ENCODE measurements around the gene ZMYM4. TPM values are rescaled to one million over a fixed set of nuclear protein-coding genes. Genes with fewer than 3 reads are reported as not detected.
A peak's percentile ranks its signal among the peaks of the same experiment; 100 is the strongest.

ZMYM4 gene
- total RNA-seq, 2 donors from 2014 or later, result 131 to 153 TPM

DNA sequence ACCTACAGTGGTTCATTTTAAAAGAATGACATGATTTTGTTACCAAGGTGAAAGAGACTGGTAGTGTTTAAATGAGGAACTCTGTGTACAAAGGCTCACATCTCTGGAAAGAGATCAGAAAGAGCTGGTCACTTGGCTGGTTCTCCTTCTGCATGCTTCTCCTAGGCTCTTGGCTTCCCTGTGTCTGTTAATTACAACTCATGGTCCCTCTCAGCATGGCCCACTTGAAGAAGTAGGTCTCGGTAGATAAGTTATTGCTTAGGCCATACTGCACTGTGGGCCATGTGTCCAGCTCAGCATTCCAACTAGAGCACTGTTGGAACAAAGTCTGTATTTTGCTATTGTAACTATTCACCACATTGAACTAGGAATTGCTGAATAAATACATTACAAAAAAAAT lies 197.6 kb downstream of the ZMYM4 start:
- Histone ChIP-seq H3K9ac (ENCODE audit: extremely low read depth, low read length, poor library complexity, severe bottlenecking) (no peak overlapping the region), H3K36me3 (ENCODE audit: control insufficient read depth, insufficient read depth, low read length) (peaks cover 87% of the 10 kb centered on the region), H3K4me3 (ENCODE audit: low read length) (no peak overlapping the region), H3K27ac (ENCODE audit: low read depth, low read length) (no peak overlapping the region), H3K4me1 (ENCODE audit: control insufficient read depth, insufficient read depth, low read length) (no peaks in the 10 kb centered on the region), H3K27me3 (ENCODE audit: control insufficient read depth, insufficient read depth, low read length, poor library complexity, severe bottlenecking) (no peaks in the 10 kb centered on the region), H3K9me3 (ENCODE audit: control insufficient read depth, low read length) (peaks cover 31% of the 10 kb centered on the region)
- WGBS, 2 experiments (ENCODE audit: insufficient coverage in 1 of 2, insufficient read length in 1 of 2), result 100% methylated on average over 1 of the region's 1 CpG
- Mint-ChIP-seq H3K36me3 (ENCODE audit: low read depth) (peaks cover 81% of the 10 kb centered on the region), H3K9me3 (peaks cover 34% of the 10 kb centered on the region), H3K4me3 (no peak overlapping the region), H3K27me3 (ENCODE audit: insufficient read depth) (no peaks in the 10 kb centered on the region), H3K27ac (no peak overlapping the region), H3K4me1 (peaks cover 5% of the 10 kb centered on the region)
- no peak for DNase-seq
- TF ChIP-seq, protein P1, sequence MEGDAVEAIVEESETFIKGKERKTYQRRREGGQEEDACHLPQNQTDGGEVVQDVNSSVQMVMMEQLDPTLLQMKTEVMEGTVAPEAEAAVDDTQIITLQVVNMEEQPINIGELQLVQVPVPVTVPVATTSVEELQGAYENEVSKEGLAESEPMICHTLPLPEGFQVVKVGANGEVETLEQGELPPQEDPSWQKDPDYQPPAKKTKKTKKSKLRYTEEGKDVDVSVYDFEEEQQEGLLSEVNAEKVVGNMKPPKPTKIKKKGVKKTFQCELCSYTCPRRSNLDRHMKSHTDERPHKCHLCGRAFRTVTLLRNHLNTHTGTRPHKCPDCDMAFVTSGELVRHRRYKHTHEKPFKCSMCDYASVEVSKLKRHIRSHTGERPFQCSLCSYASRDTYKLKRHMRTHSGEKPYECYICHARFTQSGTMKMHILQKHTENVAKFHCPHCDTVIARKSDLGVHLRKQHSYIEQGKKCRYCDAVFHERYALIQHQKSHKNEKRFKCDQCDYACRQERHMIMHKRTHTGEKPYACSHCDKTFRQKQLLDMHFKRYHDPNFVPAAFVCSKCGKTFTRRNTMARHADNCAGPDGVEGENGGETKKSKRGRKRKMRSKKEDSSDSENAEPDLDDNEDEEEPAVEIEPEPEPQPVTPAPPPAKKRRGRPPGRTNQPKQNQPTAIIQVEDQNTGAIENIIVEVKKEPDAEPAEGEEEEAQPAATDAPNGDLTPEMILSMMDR (conservative IDR thresholded peaks at IDR 0.05), result no peak

DNA sequence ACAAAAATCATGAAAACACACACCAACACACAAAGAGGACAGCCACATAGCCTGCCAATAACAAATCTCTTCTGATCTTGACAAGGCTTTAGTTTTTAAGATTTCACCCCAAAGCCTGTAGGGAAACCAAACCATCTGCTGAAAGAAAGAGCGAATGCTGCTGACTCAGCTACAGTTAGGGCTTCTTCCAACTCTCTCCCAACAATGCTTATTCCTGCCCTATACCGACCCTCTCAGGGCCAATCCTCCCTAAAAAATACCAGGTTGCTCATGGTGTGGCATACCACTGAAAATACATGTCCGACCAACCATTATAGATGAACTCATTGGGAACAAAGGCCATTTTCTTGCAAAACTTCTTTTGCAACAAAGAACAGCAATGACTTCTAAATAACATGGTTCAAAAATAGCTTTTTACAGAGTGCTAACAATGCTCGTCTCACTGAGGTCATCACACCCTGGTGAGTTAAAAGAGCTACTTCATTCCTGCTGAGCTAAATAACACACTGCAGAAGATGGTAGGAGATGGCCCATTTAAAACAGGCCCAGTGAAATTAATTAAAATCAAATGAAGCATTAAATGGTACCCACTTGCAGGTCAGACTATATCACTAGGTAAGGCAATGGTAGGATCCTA lies 202.6 kb downstream of the ZMYM4 start:
- no peaks in the 10 kb centered on the region for H3K4me1 ChIP-seq (ENCODE audit: control insufficient read depth, insufficient read depth, low read length)
- H3K9me3 Mint-ChIP-seq, result peaks cover 4% of the 10 kb centered on the region
- WGBS, 2 experiments (ENCODE audit: insufficient coverage in 1 of 2, insufficient read length in 1 of 2), result 47 to 70% methylated on average over 4 of the region's 4 CpGs
- H3K36me3 ChIP-seq (ENCODE audit: control insufficient read depth, insufficient read depth, low read length), result peaks cover 71% of the 10 kb centered on the region
- H3K9me3 ChIP-seq (ENCODE audit: control insufficient read depth, low read length), result peaks cover 2% of the 10 kb centered on the region
- no peak overlapping the region for H3K4me3 ChIP-seq (ENCODE audit: low read length)
- no peak overlapping the region for H3K9ac ChIP-seq (ENCODE audit: extremely low read depth, low read length, poor library complexity, severe bottlenecking)
- H3K27ac Mint-ChIP-seq, result peak overlapping the region; percentile 65
- DNase-seq, result peak; percentile 48
- H3K36me3 Mint-ChIP-seq (ENCODE audit: low read depth), result peaks cover 62% of the 10 kb centered on the region
- TF ChIP-seq, protein P1 (conservative IDR thresholded peaks at IDR 0.05), result no peak
- H3K4me1 Mint-ChIP-seq, result peaks cover 10% of the 10 kb centered on the region
- H3K27ac ChIP-seq (ENCODE audit: low read depth, low read length), result no peak overlapping the region
- H3K27me3 ChIP-seq (ENCODE audit: control insufficient read depth, insufficient read depth, low read length, poor library complexity, severe bottlenecking), result no peaks in the 10 kb centered on the region
- no peaks in the 10 kb centered on the region for H3K27me3 Mint-ChIP-seq (ENCODE audit: insufficient read depth)
- H3K4me3 Mint-ChIP-seq, result no peak overlapping the region

Other genes with a start within 250 kb of the ZMYM4 start
- 10 to 100 TPM; 13.5 to 14.5 TPM for gene ZMYM6, start 236.8 kb upstream of the ZMYM4 start, total RNA-seq
- 10 to 100 TPM; 43.1 to 58.5 TPM for gene ZMYM1, start 189.3 kb upstream of the ZMYM4 start, total RNA-seq
- gene SFPQ, start 75.6 kb upstream of the ZMYM4 start, total RNA-seq, result 100 to 1,000 TPM; 350 to 491 TPM